ENCODE measurements around the gene MEIS3. TPM values are rescaled to one million over a fixed set of nuclear protein-coding genes. Genes with fewer than 3 reads are reported as not detected.
"Not testable (repeated sequence)": the region's sequence is repeated elsewhere in the genome, so short reads cannot be mapped to it uniquely, and the experiment has no call there.

Gene MEIS3
- total RNA-seq, 2 donors from 2014 or later = 16.2 to 41.6 TPM

DNA sequence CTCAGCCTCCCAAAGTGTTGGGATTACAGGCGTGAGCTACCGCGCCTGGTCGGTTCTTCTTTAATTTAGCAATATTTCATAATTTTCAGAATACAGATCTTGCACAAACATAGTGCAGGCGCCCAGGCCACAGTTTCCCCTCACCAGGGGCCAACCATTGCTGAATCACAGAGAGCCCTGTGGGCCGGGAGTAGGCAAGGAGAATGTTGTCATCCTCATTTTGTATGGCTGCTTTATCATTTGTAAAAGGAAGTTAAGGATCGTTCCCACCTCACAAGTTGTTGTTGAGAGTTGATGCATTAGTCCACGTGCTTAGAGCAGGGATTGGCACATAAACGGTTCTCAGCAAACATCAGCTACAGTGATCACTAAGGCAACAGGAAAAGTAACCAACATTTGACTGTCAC lies 30.2 kb downstream of the MEIS3 start:
- 72% methylated on average over 9 of the region's 9 CpGs for WGBS
- TF ChIP-seq POLR2AphosphoS5 (IDR thresholded peaks at IDR 0.05) (no peak), POLR2A (IDR thresholded peaks at IDR 0.05) (no peak)
- TF ChIP-seq, protein P1, sequence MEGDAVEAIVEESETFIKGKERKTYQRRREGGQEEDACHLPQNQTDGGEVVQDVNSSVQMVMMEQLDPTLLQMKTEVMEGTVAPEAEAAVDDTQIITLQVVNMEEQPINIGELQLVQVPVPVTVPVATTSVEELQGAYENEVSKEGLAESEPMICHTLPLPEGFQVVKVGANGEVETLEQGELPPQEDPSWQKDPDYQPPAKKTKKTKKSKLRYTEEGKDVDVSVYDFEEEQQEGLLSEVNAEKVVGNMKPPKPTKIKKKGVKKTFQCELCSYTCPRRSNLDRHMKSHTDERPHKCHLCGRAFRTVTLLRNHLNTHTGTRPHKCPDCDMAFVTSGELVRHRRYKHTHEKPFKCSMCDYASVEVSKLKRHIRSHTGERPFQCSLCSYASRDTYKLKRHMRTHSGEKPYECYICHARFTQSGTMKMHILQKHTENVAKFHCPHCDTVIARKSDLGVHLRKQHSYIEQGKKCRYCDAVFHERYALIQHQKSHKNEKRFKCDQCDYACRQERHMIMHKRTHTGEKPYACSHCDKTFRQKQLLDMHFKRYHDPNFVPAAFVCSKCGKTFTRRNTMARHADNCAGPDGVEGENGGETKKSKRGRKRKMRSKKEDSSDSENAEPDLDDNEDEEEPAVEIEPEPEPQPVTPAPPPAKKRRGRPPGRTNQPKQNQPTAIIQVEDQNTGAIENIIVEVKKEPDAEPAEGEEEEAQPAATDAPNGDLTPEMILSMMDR (IDR thresholded peaks at IDR 0.05) = no peak
- intact Hi-C loops (cut with DNase I) = no loop called here

DNA sequence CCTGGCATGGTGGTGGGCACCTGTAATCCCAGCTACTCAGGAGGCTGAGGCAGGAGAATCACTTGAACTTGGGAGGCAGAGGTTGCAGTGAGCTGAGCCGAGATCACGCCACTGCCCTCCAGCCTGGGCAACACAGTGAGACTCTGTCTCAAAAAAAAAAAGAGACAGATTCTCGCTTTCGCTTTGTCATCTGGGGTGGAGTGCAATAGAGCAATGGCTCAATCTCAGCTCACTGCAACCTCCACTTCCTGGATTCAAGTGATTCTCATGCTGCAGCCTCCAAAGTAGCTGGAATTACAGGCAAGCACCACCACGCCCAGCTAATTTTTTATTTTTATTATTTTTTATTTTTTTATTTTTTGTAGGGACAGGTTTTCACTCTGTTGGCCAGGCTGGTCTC lies 30.6 kb downstream of the MEIS3 start:
- WGBS = 91% methylated on average over 5 of the region's 5 CpGs
- H3K27ac ChIP-seq; H3K4me1 ChIP-seq (replicated peaks); H3K36me3 ChIP-seq; intact Hi-C loops (cut with DNase I); DNase-seq (ENCODE audit: low spot score); H3K9me3 ChIP-seq; H3K4me3 ChIP-seq; H3K27me3 ChIP-seq (replicated peaks; ENCODE audit: insufficient read depth): not testable (repeated sequence)

More for the DNA sequence above, 30.2 kb downstream of the MEIS3 start:
- H3K9me3 ChIP-seq = no peaks in the 10 kb centered on the region
- H3K27ac ChIP-seq = no peak overlapping the region
- no peak overlapping the region for H3K4me3 ChIP-seq
- no peaks in the 10 kb centered on the region for H3K4me1 ChIP-seq (replicated peaks)
- DNase-seq (ENCODE audit: low spot score) = no peak
- no peaks in the 10 kb centered on the region for H3K36me3 ChIP-seq
- H3K27me3 ChIP-seq (replicated peaks; ENCODE audit: insufficient read depth) = no peaks in the 10 kb centered on the region

DNA sequence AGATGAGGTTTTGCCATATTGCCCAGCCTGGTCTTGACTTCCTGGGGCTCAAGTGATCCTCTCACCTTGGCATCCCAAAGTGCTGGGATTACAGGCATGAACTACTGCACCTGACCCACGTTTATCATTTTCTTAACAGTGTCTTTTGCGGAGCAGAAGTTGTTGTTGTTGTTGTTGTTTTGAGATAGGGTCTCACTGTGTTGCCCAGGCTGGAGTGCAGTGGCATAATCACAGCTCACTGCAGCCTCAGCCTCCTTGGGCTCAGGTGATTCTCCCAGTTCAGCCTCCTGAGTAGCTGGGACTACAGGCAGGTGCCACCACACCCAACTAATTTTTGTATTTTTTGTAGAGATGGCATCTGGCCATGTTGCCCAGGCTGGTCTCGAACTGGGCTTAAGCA lies 31.7 kb downstream of the MEIS3 start:
- H3K27ac ChIP-seq; DNase-seq (ENCODE audit: low spot score); intact Hi-C loops (cut with DNase I); H3K4me3 ChIP-seq; H3K36me3 ChIP-seq; H3K4me1 ChIP-seq (replicated peaks); H3K27me3 ChIP-seq (replicated peaks; ENCODE audit: insufficient read depth); H3K9me3 ChIP-seq: not testable (repeated sequence)
- whole genome bisulfite sequencing = 84% methylated on average over 3 of the region's 3 CpGs

DNA sequence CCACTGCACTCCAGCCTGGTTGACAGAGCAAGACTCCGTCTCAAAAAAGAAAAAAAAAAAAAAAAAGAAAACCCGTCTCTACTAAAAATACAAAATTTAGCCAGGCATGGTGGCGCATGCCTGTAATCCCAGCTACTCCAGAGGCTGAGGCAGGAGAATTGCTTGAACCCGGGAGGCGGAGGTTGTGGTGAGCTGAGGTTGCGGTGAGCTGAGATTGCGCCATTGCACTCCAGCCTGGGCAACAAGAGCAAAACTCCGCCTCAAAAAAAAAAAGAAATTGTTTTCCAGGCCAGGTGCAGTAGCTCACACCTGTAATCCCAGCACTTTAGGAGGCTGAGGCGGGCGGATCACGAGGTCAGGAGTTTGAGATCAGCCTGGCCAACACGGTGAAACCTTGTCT lies 32.7 kb downstream of the MEIS3 start:
- WGBS = 90% methylated on average over 12 of the region's 12 CpGs
- H3K27ac ChIP-seq; intact Hi-C loops (cut with DNase I); H3K36me3 ChIP-seq; H3K9me3 ChIP-seq; H3K4me1 ChIP-seq (replicated peaks); DNase-seq (ENCODE audit: low spot score); H3K4me3 ChIP-seq; H3K27me3 ChIP-seq (replicated peaks; ENCODE audit: insufficient read depth): not testable (repeated sequence)

DNA sequence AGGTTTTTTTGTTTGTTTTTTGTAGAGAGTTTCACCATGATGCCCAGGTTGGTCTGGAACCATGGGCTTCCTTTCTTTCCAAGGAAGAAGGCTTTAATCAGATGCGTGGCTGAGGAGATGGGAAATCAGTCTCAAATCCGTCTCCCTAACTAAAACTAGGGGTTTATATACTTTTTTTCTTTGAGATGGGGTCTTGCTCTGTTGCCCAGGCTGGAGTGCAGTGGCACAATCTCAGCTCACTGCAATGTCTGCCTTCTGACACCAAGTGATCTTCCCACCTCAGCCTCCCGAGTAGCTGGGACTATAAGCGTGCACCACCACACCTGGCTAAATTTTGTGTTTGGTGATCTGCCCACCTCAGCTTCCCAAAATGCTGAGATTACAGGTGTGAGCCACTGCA lies 34.8 kb downstream of the MEIS3 start:
- intact Hi-C loops (cut with DNase I); H3K4me3 ChIP-seq; H3K9me3 ChIP-seq; H3K27me3 ChIP-seq (replicated peaks; ENCODE audit: insufficient read depth); DNase-seq (ENCODE audit: low spot score); H3K36me3 ChIP-seq; H3K27ac ChIP-seq; H3K4me1 ChIP-seq (replicated peaks): not testable (repeated sequence)
- WGBS = 84% methylated on average over 4 of the region's 4 CpGs

DNA sequence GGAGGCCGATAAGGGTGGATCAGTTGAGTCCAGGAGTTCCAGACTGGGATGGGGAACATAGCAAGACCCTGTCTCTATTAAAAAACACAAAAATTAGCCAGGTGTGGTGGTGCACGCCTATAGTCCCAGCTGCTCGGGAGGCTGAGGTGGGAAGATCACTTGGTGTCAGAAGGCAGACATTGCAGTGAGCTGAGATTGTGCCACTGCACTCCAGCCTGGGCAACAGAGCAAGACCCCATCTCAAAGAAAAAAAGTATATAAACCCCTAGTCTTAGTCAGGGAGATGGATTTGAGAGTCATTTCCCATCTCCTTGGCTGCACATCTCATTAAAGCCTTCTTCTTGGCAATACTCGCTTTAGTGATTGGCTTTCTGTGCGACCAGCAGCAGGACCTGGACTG lies 35.4 kb downstream of the MEIS3 start:
- H3K36me3 ChIP-seq; H3K4me1 ChIP-seq (replicated peaks); H3K27me3 ChIP-seq (replicated peaks; ENCODE audit: insufficient read depth); intact Hi-C loops (cut with DNase I); DNase-seq (ENCODE audit: low spot score); H3K4me3 ChIP-seq; H3K27ac ChIP-seq; H3K9me3 ChIP-seq: not testable (repeated sequence)
- 81% methylated on average over 5 of the region's 5 CpGs for WGBS

DNA sequence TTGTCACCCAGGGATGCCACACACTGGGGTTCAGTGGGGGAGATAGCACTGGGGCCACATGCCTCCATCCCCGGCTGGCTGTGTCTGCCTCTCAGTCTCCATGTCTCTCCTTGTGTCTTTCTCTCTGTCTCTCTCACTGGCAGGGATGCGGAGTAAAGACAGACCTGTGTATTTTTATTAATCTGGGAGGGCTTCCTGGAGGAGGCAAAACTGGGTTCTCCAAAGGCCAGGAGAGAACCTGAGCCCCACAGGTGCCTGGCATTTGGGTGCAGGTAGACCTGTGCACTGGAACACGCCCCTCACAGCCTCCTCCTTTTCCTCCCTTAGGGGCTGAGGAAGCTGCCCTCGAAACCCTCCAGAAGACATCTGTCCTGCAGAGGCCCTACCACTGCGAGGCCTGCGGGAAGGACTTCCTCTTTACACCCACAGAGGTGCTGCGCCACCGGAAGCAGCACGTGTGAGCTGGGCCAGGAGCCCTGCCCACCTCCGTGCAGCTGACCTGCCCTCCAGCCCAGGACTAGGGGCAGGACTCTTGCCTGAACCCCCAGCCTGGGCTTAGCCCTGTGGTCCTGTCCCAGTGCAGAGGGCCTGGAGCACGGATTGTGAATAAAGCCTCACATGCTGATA lies 37.6 kb downstream of the MEIS3 start:
- no peaks in the 10 kb centered on the region for H3K4me1 ChIP-seq (replicated peaks)
- H3K27ac ChIP-seq = no peak overlapping the region
- intact Hi-C loops (cut with DNase I) = no loop called here
- 73% methylated on average over 11 of the region's 11 CpGs for WGBS
- H3K27me3 ChIP-seq (replicated peaks; ENCODE audit: insufficient read depth) = no peaks in the 10 kb centered on the region
- peaks cover 6 to 7% of the 10 kb centered on the region in 2 donors for H3K36me3 ChIP-seq
- no peak for DNase-seq (ENCODE audit: low spot score)
- H3K4me3 ChIP-seq = no peak overlapping the region
- TF ChIP-seq, protein P1 (IDR thresholded peaks at IDR 0.05) = no peak
- TF ChIP-seq POLR2A (IDR thresholded peaks at IDR 0.05) (no peak), POLR2AphosphoS5 (IDR thresholded peaks at IDR 0.05) (no peak)
- no peaks in the 10 kb centered on the region for H3K9me3 ChIP-seq

Measured in prostate gland (tissue), 2 donors.